Ammon's horn (tissue), 1 donor: ENCODE results near the gene PTPRN2.
"Not testable (repeated sequence)": the region's sequence is repeated elsewhere in the genome, so short reads cannot be mapped to it uniquely, and the experiment has no call there.

Experiments used
- DNase-seq: peaks from one replicate; pipeline ENCODE4 v3.0.0-alpha.2; 2016; ENCODE audit warnings: low spot score

PTPRN2 gene

DNA sequence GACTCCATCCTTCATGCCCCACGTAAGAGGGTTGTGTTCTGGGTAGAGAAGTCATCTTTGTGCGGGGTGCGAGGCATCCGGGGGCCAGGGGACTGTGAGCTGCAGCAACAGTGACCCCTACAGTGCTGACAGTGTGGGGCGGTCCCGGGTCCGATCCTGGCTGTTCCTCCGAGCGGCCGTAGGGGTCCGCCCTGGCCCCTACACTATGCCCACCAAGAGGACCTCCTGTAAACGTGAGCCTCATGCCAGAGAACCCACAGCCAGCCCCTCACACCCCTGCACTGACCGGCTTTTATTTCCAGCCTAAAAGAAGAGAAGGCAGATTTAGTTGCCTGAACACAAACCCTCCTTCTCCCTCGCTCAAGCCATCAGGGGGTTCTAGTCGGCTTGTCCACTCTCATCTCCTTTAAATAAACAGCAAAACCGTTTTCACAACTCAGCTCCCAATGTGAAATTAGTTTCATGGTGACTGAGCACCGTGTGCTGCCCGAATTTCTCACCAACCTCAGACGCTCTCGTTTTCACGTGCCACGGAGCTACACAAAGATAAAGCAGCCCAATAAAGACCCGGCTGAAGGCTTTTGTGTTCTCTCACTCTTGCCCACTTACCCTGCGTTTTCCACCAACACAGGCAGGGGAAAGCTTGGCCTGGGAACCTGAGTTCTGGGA, 588.6 kb downstream of the PTPRN2 start:
- DNase-seq = no peak

GRCh38 chr7:157997471-157997870, 590.2 kb downstream of the PTPRN2 start:
- DNase-seq = no peak

GRCh38 chr7:157997080-157997440, 590.6 kb downstream of the PTPRN2 start:
- no peak for DNase-seq

DNA sequence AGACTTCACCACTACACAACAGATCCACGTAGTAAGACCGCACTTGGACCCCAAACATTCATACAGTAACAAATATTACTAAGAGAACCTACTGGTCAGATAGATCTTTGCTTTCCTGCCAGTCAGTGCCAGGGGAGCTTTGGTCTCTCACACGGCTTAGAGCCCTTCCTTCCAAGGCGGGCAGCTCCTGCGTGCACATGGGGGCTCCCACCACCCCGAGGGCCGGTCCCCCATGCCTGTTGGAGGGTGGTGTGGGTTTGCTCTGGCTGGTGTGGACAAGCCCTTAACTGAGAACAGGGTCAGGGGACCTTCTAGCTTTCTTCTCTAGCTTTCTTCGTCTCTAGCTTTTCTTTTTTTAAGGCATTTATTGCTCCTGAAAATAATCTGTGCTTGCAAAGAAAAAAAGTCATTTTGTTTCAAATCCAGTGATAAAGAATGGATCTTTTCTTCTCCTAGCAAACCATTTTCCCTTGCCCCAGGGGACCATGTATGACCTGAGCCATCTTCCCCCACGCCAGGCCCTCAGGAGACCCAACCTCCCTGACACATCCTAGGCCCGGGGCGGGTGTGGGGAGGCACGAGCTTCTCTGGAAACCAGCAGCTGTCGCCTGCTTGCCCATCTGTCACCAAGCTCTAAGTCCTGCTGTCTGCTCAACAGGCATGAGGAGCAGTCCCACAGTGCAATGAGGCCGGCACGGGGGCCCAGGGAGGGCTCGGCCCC, 591.1 kb downstream of the PTPRN2 start:
- DNase-seq = no peak

GRCh38 chr7:157995815-157996214, 591.8 kb downstream of the PTPRN2 start:
- DNase-seq = no peak

DNA sequence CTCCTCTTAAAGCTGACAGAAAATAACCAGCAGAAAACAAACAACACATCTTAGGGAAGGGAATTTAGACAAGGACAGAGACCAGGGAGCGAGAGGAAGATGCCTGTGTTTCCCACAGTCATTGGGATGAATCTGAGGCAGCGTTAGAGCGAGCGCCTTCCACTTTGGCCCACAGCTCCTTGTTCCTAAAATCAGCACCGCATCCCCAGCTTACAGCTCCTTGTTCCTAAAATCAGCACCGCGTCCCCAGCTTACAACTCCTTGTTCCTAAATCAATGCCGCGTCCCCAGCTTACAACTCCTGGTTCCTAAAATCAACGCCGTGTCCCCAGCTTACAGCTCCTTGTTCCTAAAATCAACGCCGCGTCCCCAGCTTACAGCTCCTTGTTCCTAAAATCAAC, 593.3 kb downstream of the PTPRN2 start:
- no peak for DNase-seq

DNA sequence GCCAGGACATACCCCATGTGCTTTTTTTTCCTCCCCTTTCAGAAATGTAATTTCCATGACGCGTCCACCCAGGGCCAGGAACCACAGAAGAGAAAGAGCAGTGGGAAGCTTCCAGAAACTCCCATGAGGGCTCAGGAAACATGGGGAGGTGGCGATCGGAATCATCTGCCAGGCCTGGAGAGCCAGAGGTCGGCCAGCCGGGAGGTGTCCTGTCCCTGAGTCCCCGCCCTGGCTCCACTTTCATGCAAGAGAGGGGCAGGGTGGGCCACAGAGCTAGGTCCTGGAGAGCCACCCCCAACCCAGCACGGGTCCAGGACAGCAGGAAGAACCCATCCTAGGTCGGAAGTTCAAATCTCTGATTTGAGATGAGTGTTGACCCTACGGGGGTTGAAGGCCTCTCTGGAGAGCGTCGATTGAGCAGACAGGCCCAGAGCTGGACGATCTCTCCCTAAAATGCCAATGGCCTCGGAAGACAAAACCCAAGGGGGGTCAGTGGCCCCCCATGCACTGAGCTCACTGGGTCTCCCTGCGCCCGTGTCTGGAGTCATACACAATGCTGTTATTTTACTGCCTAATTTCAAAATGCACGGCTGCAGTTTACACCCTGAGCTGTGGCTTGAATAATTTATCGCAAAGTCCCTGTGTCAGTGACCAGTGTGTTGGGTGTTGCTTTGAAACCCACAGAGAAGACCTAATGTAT, 594.1 kb downstream of the PTPRN2 start:
- no peak for DNase-seq

GRCh38 chr7:157992511-157993160, 595.0 kb downstream of the PTPRN2 start:
- no peak for DNase-seq

DNA sequence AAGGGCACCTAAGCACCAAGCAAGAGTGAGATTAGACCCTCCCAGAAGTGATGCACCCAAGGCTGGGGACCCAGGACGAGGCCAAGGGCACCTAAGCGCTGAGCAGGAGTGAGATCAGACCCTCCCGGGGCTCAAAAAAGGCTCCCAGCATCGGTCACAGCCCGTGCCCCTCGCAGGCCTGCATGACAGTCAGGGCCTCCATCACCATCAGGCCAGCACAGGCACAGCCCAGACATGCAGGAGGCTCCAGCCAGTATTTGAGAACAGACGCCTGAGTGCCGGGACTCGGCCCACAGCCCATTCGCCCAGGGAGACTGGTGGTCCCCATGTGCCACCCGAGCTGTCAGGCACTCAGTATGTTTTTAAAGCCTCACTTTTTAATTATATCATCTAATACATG, 595.9 kb downstream of the PTPRN2 start:
- DNase-seq = no peak

- no peak for DNase-seq
Measured at GRCh38 chr7:157991351-157991750, 596.3 kb downstream of the PTPRN2 start.

DNA sequence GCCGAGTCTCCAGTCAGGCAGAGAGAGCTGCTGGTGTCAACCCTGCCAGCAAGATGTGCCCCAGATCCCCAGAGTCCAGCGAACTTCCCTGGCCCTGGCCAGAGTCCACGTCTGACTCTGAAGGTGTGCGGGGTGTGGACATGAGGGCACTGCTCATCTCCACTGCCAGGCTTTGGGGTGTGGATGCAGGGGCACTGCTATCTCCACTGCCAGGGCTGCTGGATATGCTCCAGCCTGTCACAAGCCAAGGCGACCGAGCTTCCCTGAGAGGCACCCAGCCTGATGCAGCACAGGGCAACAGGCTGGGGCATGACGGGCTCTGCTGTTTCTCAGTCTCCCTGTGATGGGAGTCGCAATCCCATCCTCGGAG, 596.8 kb downstream of the PTPRN2 start:
- DNase-seq = no peak

GRCh38 chr7:157990226-157990880, 597.3 kb downstream of the PTPRN2 start:
- DNase-seq = no peak

GRCh38 chr7:157989589-157989988, 598.0 kb downstream of the PTPRN2 start:
- DNase-seq = no peak

GRCh38 chr7:157987906-157988305, 599.7 kb downstream of the PTPRN2 start:
- no peak for DNase-seq

- DNase-seq = no peak
Measured at GRCh38 chr7:157986051-157986450, 601.6 kb downstream of the PTPRN2 start.

DNA sequence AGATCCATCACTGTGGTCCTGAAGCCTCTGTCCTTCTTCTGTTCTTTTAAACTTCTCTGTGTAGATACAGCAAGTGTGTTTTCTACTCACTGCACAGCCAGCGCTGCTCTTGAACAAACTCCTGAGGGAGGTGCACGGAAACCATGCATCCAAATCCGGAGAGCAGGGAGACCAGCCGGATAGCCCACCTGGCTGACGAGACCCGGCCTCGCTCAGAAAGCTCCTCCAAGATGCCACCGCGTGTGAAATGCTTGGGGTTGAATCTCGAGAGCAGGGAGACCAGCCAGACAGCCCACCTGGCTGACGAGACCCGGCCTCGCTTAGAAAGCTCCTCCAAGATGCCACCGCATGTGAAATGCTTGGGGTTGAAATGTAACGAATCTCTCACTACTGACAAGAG, 602.0 kb downstream of the PTPRN2 start:
- no peak for DNase-seq

- DNase-seq = no peak
Measured at GRCh38 chr7:157984423-157985163, 603.0 kb downstream of the PTPRN2 start.

GRCh38 chr7:157983502-157984422, 603.9 kb downstream of the PTPRN2 start:
- DNase-seq = no peak

DNA sequence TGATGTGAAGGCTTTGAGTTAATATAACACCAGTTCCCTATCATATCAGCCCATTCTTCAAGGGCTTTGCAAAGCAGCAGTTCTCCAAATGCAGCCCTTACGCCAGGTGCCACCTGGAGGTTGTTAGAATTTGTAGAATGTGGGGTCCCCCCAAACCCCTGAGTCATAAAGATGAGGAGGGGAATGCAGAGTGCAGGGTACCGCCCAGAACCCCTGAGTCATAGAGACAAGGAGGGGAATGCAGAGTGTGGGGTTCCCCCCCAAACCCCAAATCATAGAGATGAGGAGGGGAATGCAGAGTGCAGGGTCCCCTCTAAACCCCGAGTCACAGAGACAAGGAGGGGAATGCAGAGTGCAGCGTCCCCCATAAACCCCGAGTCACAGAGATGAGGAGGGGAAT, 605.8 kb downstream of the PTPRN2 start:
- no peak for DNase-seq

DNA sequence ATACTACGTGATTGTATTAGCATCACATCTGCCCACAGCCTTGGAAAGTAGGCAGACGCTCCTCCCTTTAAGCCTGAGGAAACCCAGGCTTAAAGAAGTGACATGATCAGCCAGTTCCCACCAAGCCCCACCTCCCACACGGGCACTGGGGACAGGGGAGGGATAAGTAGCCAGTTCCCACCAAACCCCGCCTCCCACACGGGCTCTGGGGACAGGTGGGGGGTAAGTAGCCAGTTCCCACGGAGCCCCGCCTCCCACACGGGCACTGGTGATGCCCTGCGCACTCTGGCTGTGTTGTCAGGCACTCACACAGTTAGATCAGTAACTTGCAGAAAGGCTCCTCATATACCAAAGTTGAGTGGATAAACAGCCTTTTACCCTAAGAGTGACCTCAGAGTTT, 606.8 kb downstream of the PTPRN2 start:
- DNase-seq = no peak

DNA sequence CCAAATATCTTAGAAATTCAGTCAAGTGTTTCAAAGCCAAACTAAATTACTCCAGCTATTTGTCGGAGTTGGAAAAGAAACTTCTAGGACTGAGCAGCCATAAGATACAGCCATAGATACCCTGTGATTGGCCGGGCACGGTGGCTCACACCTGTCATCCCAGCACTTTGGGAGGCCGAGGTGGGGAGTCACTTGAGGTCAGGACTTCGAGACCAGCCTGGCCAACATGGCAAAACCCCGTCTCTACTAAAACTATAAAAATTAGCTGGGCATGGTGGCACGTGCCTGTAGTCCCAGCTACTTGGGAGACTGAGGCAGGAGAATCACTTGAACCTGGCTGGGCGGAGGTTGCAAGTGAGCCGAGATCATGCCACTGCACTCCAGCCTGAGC, 607.3 kb downstream of the PTPRN2 start:
- not testable (repeated sequence) for DNase-seq
